ENCODE data around the gene ARMC5.
"Not testable (repeated sequence)": the region's sequence is repeated elsewhere in the genome, so short reads cannot be mapped to it uniquely, and the experiment has no call there.

ARMC5 gene

DNA sequence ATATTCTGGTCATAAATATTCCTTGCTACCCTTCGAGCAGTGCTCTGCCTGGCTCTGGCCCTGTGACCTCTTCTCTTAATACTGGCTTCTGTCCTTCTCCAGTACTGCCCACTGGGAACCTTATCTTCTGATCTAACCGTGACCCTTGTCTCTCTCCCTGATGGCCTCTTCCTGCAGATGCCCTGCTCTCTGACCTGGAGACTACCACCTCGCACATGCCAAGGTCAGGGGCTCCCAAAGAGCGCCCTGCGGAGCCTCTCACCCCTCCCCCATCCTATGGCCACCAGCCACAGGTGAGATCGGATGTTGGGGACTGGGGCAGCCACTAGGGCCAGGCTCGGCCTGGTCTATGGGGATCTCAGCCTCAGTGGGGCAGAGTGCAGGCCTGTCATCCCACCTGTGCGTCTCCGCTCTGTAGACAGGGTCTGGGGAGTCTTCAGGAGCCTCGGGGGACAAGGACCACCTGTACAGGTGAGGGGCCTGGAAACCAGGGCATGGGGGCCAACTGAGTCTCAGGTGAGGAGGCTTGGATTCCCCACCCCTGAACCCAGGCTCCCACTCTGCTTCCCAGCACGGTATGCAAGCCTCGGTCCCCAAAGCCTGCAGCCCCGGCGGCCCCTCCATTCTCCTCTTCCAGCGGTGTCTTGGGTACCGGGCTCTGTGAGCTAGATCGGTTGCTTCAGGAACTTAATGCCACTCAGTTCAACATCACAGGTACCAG, 14.1 kb downstream of the ARMC5 start:
- TF ChIP-seq GATA1 (IDR thresholded peaks at IDR 0.05; ENCODE audit: low read depth, low read length), result no peak
- no peak for TF ChIP-seq POLR2A (IDR thresholded peaks at IDR 0.05; ENCODE audit: low read length)
- no peak for DNase-seq

DNA sequence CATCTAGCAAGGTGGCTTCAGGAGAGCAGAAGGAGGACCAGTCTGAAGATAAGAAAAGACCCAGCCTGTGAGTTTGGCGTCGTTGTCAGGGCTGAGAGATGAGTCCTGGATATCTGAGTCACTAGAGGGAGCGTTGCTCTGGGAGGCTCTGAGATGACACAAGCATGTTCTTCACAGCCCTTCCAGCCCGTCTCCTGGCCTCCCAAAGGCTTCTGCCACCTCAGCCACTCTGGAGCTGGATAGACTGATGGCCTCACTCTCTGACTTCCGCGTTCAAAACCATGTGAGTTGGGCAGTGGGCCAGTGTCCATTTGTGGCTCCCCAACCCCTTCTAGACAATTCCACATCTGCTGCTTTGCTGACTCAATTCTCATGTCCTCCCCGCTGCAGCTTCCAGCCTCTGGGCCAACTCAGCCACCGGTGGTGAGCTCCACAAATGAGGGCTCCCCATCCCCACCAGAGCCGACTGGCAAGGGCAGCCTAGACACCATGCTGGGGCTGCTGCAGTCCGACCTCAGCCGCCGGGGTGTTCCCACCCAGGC, 14.9 kb downstream of the ARMC5 start:
- peak in 1 of 2 experiments; percentile 80 for DNase-seq
- TF ChIP-seq POLR2A (IDR thresholded peaks at IDR 0.05; ENCODE audit: low read length), result no peak
- no peak for TF ChIP-seq GATA1 (IDR thresholded peaks at IDR 0.05; ENCODE audit: low read depth, low read length)

DNA sequence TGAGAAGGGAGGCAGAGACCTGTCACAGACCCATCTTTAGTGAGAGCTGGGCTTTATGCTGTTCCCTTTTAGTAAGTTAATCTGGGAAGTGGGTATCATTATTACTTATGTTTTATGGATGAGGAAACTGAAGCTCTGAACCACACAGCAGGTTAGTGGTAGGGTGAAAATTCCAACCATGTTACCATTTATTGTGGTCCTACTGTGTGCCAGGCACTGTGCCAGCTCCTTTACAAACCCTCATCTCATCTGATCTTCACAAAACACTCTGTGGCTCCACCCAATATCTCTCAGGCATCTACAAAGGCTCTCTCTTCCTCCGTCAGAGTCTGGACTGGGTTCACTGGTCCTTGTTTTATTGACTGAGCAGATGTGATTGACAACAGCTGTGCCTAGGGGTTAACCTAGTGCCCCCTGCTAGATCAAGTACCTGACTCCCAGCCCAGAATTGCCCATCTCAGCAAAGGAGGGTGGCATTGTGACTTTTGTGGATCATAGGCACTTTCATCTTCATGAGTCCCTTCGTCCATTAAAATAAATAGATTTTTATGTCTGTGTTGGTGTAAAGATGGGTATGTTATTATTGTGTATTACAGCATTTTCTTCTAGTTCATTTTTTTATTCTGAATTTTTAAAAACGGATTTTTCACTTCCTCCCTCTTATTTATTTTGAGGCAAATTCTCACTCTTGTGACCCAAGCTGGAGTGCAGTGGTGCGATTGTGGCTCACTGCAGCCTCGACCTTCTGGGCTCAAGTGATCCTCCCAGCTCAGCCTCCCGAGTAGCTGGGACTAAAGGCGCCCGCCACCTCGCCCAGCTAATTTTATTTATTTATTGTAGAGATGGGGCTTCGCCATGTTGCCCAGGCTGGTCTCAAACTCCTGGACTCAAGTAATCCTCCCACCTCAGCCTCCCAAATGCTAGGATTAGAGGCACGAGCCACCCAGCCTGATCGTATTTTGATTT, 15.8 kb downstream of the ARMC5 start:
- TF ChIP-seq GATA1 (IDR thresholded peaks at IDR 0.05; ENCODE audit: low read depth, low read length), result no peak
- TF ChIP-seq POLR2A (IDR thresholded peaks at IDR 0.05; ENCODE audit: low read length), result no peak
- DNase-seq, result no peak

- peak in 1 of 2 experiments; percentile 62 for DNase-seq
- no peak for TF ChIP-seq POLR2A (IDR thresholded peaks at IDR 0.05; ENCODE audit: low read length)
- no peak for TF ChIP-seq GATA1 (IDR thresholded peaks at IDR 0.05; ENCODE audit: low read depth, low read length)
These were observed 16.6 kb downstream of the ARMC5 start for GRCh38 chr16:31475946-31476302.

- TF ChIP-seq POLR2A (IDR thresholded peaks at IDR 0.05; ENCODE audit: low read length), result peak; percentile 74
- no peak for TF ChIP-seq GATA1 (IDR thresholded peaks at IDR 0.05; ENCODE audit: low read depth, low read length)
- DNase-seq, result peak; percentile 89 to 93
These were observed 17.3 kb downstream of the ARMC5 start for GRCh38 chr16:31476303-31477219.

- no peak for TF ChIP-seq GATA1 (IDR thresholded peaks at IDR 0.05; ENCODE audit: low read depth, low read length)
- no peak for TF ChIP-seq POLR2A (IDR thresholded peaks at IDR 0.05; ENCODE audit: low read length)
- DNase-seq, result peak in 1 of 2 experiments; percentile 70
These were observed 18.2 kb downstream of the ARMC5 start for GRCh38 chr16:31477220-31478216.

DNA sequence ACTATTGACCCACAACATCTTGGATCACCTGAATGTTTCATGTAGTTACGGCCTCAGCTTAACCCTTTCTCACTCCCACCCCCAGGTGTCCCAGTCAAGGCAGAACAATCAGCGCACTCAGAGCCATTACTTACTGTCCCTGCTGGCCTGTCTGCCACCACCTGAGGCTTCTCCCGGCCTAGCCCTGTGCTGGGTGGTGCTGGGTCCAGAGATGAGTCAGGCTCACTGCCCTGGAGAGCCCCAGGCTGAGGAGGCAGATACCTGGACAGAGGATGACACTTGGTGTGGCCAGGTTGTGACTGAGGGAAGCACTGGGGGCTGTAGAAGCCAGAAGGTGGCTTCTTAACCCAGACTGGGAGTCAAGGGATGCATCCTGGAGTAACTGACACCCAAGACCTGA, 19.7 kb downstream of the ARMC5 start:
- TF ChIP-seq POLR2A (IDR thresholded peaks at IDR 0.05; ENCODE audit: low read length) (no peak), GATA1 (IDR thresholded peaks at IDR 0.05; ENCODE audit: low read depth, low read length) (no peak)

DNA sequence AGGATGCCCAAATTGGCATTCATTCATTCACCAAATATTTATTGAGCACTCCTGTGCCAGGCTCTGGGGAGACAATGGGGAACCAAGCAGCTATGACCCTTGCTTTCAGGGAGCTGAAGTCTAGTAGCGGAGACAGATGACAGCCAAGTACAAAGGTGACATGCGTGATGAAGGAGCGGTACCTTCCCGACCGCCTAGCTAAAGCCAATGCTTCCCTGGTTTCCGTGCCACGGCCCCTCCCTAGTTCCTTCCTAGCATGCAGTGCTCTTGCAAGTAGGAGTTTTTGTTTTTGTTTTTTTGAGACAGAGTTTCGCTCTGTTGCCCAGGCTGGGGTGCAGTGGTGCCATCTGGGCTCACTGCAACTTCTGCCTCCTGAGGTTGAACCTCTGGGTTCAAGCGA, 20.4 kb downstream of the ARMC5 start:
- no peak for TF ChIP-seq POLR2A (IDR thresholded peaks at IDR 0.05; ENCODE audit: low read length)
- no peak for TF ChIP-seq GATA1 (IDR thresholded peaks at IDR 0.05; ENCODE audit: low read depth, low read length)
- DNase-seq, result no peak

More for the DNA sequence above, 19.7 kb downstream of the ARMC5 start:
- no peak for DNase-seq

- no peak for TF ChIP-seq GATA1 (IDR thresholded peaks at IDR 0.05; ENCODE audit: low read depth, low read length)
- TF ChIP-seq POLR2A (IDR thresholded peaks at IDR 0.05; ENCODE audit: low read length), result no peak
- DNase-seq, result peak; percentile 71 to 74
These were observed 21.7 kb downstream of the ARMC5 start for GRCh38 chr16:31480851-31481536.

DNA sequence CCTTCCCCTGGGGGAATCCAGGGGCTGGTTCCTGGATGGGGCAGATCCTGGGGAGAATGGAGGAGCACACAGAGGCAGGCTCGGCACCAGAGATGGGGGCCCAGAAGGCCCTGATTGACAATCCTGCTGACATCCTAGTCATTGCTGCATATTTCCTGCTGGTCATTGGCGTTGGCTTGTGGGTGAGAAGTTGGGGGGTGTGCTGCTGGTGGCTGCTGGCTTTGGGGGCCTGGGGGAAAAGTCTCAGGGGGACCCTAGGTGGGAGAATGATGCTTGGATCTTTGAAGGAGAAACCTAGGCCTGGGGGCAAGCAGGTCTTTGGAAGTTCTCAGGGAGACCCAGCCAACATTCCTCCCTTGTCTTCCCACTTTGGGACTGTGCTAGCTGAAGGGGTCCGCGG, 23.8 kb downstream of the ARMC5 start, which contains the start of gene SLC5A2:
Gene SLC5A2, plus strand, starts transcription at position 43 of the 400 bp plus-strand sequence. Its CDS starts 14 bp downstream, at position 57.
- TF ChIP-seq GATA1 (IDR thresholded peaks at IDR 0.05; ENCODE audit: low read depth, low read length) (no peak), POLR2A (IDR thresholded peaks at IDR 0.05; ENCODE audit: low read length) (no peak)
- no peak for DNase-seq

- not testable (repeated sequence) for DNase-seq
These were observed 24.7 kb downstream of the ARMC5 start for GRCh38 chr16:31484048-31484447.
